Measurements from ENCODE around the gene EDN2.
A peak's percentile ranks its signal among the peaks of the same experiment; 100 is the strongest.

The EDN2 gene

DNA sequence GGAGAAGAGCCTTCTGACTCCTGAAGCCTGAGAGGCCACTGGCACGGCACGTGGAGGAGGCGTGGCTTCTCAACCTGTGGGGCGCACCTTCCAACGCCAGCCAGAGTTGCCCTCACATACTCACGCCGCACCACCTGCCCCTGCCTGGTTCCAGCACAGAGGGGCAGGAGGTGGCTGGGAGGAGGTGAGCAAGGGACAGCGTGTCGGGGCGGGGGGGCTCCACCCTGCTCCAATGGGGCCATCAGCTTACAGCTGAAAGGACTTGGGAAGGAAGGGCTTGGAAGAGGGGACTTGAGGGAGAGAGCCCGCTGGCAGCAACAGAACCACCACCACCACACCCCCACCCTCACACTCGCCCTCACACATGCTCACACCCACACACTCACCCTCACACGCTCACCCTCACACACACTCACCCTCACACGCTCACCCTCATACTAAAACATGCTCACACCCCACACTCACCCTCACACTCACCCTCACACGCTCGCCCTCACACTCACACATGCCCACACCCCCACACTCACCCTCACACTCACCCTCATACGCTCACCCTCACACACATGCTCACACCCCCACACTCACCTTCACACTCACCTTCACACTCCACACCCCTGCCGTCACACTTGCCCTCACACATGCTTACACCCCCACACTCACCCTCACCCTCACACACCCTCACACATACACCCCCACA, 41.6 kb upstream of the EDN2 start:
- no peak overlapping the region for H2BK15ac ChIP-seq (ENCODE audit: low read length)
- peaks cover 5 to 14% of the 10 kb centered on the region in 2 donors for H3K4me1 ChIP-seq (ENCODE audit: control insufficient read depth in 2 of 2, insufficient read depth in 1 of 2, low read depth in 1 of 2, low read length in 2 of 2)
- H2AFZ ChIP-seq (ENCODE audit: low read length): no peak overlapping the region
- WGBS, 2 donors (ENCODE audit: extremely low coverage in 2 of 2, insufficient read length in 2 of 2, insufficient replicate concordance in 1 of 2): 100% methylated on average over 2 to 6 of the region's 18 CpGs
- no peak overlapping the region for H2AK5ac ChIP-seq (ENCODE audit: low read depth, low read length)
- H3K27me3 ChIP-seq (ENCODE audit: control insufficient read depth in 3 of 3, insufficient read depth in 3 of 3, low read depth in 1 of 3, low read length in 3 of 3): no peaks in the 10 kb centered on the region
- no peak overlapping the region for H3K18ac ChIP-seq (ENCODE audit: low read length)
- no peak overlapping the region for H3K27ac ChIP-seq (replicated peaks; ENCODE audit: low read length)
- no peaks in the 10 kb centered on the region for H3K36me3 ChIP-seq (replicated peaks in 1 of 2; ENCODE audit: control insufficient read depth in 2 of 2, insufficient read depth in 2 of 2, low read length in 2 of 2)
- peak overlapping the region; percentile 71 for H3K14ac ChIP-seq (ENCODE audit: low read length)
- H3K4me3 ChIP-seq (ENCODE audit: low read length in 2 of 2): peak overlapping the region in 1 of 2 donors; percentile 29
- no peak overlapping the region for H3K23ac ChIP-seq (ENCODE audit: low read depth, low read length, poor library complexity)
- no peak overlapping the region for H3K4ac ChIP-seq (ENCODE audit: low read length)
- no peak overlapping the region for H4K8ac ChIP-seq (ENCODE audit: low read depth, low read length)
- no peak overlapping the region for H4K91ac ChIP-seq (ENCODE audit: low read depth, low read length, poor library complexity)
- H2BK120ac ChIP-seq (ENCODE audit: low read depth, low read length): no peak overlapping the region
- H3K9me3 ChIP-seq (replicated peaks in 1 of 2; ENCODE audit: control insufficient read depth in 2 of 2, insufficient read depth in 1 of 2, low read depth in 1 of 2, low read length in 2 of 2): peaks cover 0 to 19% of the 10 kb centered on the region in 2 donors
- no peak for DNase-seq (ENCODE audit: low spot score)
- no peak overlapping the region for H3K9ac ChIP-seq (ENCODE audit: low read depth, low read length, poor library complexity)
- peaks cover 7% of the 10 kb centered on the region for H3K79me1 ChIP-seq (ENCODE audit: low read depth, low read length)
- H2BK5ac ChIP-seq (ENCODE audit: low read length): no peak overlapping the region
- no peak overlapping the region for H3K4me2 ChIP-seq (ENCODE audit: insufficient read depth, low read length, poor library complexity, severe bottlenecking)
- no peak overlapping the region for H2BK12ac ChIP-seq (ENCODE audit: low read length)

DNA sequence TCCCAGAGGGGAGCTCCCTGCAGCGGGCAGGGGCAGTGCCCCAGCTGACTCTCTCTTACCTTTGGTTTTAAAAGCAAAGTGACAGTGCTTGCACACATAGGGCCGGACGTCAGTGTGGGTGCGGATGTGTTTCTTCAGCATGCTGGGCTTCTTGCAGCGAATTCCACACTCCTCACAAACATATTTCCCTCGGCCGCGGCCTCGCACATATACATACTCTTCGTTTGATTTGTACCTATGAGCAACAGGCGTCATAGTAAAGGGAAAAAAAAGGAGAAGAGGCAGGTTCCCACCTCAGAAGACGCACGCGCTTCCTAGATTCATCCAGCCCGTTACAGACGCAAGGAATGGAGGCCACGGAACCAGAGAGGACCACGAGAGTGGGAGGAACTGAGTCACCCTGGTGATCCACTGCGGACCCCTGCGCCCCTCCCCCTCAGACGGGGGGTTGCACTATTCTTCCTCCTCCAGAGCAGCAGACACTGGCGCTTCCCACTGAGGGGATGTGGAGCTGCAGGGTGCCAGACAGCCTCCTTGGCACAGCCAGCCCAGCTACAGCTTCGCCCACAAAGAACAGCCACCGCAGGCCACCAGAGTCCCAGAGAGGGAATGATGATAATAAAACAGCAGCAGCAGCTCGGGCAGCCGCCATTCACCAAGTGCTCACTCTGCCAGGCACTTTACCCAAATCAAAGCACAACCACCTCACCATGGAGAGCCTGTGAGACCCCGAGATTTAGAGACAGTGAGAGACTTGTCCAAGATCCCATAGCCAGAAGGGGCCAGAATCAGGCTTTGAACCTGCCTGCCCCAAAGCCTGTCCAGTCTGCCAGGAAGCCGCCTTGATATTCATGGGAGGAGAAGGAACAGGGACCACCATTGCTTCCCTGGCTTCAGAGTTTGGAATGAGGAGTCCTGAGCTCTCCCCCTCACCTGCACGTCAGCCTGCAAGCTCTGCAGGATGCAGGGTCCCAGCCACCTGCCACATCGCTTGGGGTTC, 40.5 kb upstream of the EDN2 start:
- H2BK15ac ChIP-seq (ENCODE audit: low read length): no peak overlapping the region
- H3K4ac ChIP-seq (ENCODE audit: low read length): no peak overlapping the region
- peaks cover 5 to 14% of the 10 kb centered on the region in 2 donors for H3K4me1 ChIP-seq (ENCODE audit: control insufficient read depth in 2 of 2, insufficient read depth in 1 of 2, low read depth in 1 of 2, low read length in 2 of 2)
- no peak overlapping the region for H4K8ac ChIP-seq (ENCODE audit: low read depth, low read length)
- H3K27ac ChIP-seq (replicated peaks; ENCODE audit: low read length): no peak overlapping the region
- no peak overlapping the region for H2BK5ac ChIP-seq (ENCODE audit: low read length)
- no peak overlapping the region for H3K4me2 ChIP-seq (ENCODE audit: insufficient read depth, low read length, poor library complexity, severe bottlenecking)
- H3K36me3 ChIP-seq (replicated peaks in 1 of 2; ENCODE audit: control insufficient read depth in 2 of 2, insufficient read depth in 2 of 2, low read length in 2 of 2): no peaks in the 10 kb centered on the region
- peaks cover 1% of the 10 kb centered on the region for H3K79me1 ChIP-seq (ENCODE audit: low read depth, low read length)
- H2BK120ac ChIP-seq (ENCODE audit: low read depth, low read length): no peak overlapping the region
- H4K91ac ChIP-seq (ENCODE audit: low read depth, low read length, poor library complexity): no peak overlapping the region
- H3K18ac ChIP-seq (ENCODE audit: low read length): peak overlapping the region; percentile 54
- no peak overlapping the region for H2AFZ ChIP-seq (ENCODE audit: low read length)
- peak overlapping the region; percentile 27 for H2AK5ac ChIP-seq (ENCODE audit: low read depth, low read length)
- H2BK12ac ChIP-seq (ENCODE audit: low read length): no peak overlapping the region
- H3K27me3 ChIP-seq (ENCODE audit: control insufficient read depth in 3 of 3, insufficient read depth in 3 of 3, low read depth in 1 of 3, low read length in 3 of 3): no peaks in the 10 kb centered on the region
- no peak overlapping the region for H3K23ac ChIP-seq (ENCODE audit: low read depth, low read length, poor library complexity)
- no peak overlapping the region for H3K14ac ChIP-seq (ENCODE audit: low read length)
- no peak for DNase-seq (ENCODE audit: low spot score)
- no peak overlapping the region for H3K9ac ChIP-seq (ENCODE audit: low read depth, low read length, poor library complexity)
- H3K4me3 ChIP-seq (ENCODE audit: low read length in 2 of 2): no peak overlapping the region
- WGBS, 2 donors (ENCODE audit: extremely low coverage in 2 of 2, insufficient read length in 2 of 2, insufficient replicate concordance in 1 of 2): no CpG with 5 or more reads among the region's 30 CpGs
- H3K9me3 ChIP-seq (replicated peaks in 1 of 2; ENCODE audit: control insufficient read depth in 2 of 2, insufficient read depth in 1 of 2, low read depth in 1 of 2, low read length in 2 of 2): peaks cover 0 to 19% of the 10 kb centered on the region in 2 donors

DNA sequence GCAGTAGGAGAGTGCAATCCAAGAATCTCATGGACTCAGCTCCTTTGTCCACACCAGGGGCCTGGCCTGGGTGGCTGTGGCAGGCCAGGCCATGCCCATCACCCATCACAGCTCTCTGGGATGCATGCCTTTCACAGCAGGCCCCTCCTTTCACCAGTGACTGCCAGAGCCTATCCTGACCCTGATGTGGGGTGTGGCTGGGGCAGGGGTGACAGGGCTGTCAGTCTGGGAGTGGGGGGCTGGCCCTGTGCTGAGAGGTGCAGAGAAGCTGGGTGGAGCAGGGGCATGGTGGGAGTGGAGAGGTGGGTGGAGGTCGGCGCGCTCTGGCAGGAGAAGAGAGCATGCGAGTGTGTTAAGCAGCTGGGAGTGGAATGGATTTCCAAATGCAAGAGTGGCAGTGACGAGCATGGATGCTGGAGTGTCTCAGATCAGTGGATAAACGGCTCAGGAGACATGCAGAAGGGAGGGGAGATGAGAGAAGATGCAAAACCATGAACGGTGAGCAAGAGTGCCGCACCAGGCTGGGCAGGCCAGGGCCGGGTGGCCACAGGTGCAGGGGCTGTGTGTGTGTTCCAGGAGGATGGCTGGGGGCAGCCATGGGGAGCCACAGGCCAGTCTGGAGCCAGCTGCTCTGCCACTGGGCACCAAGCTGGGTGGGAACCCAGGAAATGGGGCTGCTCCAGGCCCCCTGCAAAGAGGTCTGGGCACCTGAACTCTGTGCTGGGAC, 39.6 kb upstream of the EDN2 start:
- no peak overlapping the region for H3K4me3 ChIP-seq (ENCODE audit: low read length in 2 of 2)
- peaks cover 5 to 14% of the 10 kb centered on the region in 2 donors for H3K4me1 ChIP-seq (ENCODE audit: control insufficient read depth in 2 of 2, insufficient read depth in 1 of 2, low read depth in 1 of 2, low read length in 2 of 2)
- H3K4ac ChIP-seq (ENCODE audit: low read length): peak overlapping the region; percentile 19
- no CpG with 5 or more reads among the region's 9 CpGs for WGBS, 2 donors (ENCODE audit: extremely low coverage in 2 of 2, insufficient read length in 2 of 2, insufficient replicate concordance in 1 of 2)
- H3K27ac ChIP-seq (replicated peaks; ENCODE audit: low read length): no peak overlapping the region
- peak overlapping the region; percentile 62 for H3K18ac ChIP-seq (ENCODE audit: low read length)
- H2AFZ ChIP-seq (ENCODE audit: low read length): no peak overlapping the region
- H2BK120ac ChIP-seq (ENCODE audit: low read depth, low read length): no peak overlapping the region
- peaks cover 1% of the 10 kb centered on the region for H3K79me1 ChIP-seq (ENCODE audit: low read depth, low read length)
- H3K4me2 ChIP-seq (ENCODE audit: insufficient read depth, low read length, poor library complexity, severe bottlenecking): no peak overlapping the region
- peak overlapping the region; percentile 54 for H3K9ac ChIP-seq (ENCODE audit: low read depth, low read length, poor library complexity)
- H2BK15ac ChIP-seq (ENCODE audit: low read length): peak overlapping the region; percentile 50
- peak overlapping the region; percentile 42 for H3K14ac ChIP-seq (ENCODE audit: low read length)
- H3K23ac ChIP-seq (ENCODE audit: low read depth, low read length, poor library complexity): peak overlapping the region; percentile 76
- H3K9me3 ChIP-seq (replicated peaks in 1 of 2; ENCODE audit: control insufficient read depth in 2 of 2, insufficient read depth in 1 of 2, low read depth in 1 of 2, low read length in 2 of 2): peaks cover 0 to 15% of the 10 kb centered on the region in 2 donors
- H4K8ac ChIP-seq (ENCODE audit: low read depth, low read length): no peak overlapping the region
- H3K36me3 ChIP-seq (replicated peaks in 1 of 2; ENCODE audit: control insufficient read depth in 2 of 2, insufficient read depth in 2 of 2, low read length in 2 of 2): no peaks in the 10 kb centered on the region
- DNase-seq (ENCODE audit: low spot score): no peak
- peak overlapping the region; percentile 12 for H2BK12ac ChIP-seq (ENCODE audit: low read length)
- no peak overlapping the region for H2AK5ac ChIP-seq (ENCODE audit: low read depth, low read length)
- H3K27me3 ChIP-seq (ENCODE audit: control insufficient read depth in 3 of 3, insufficient read depth in 3 of 3, low read depth in 1 of 3, low read length in 3 of 3): no peaks in the 10 kb centered on the region
- no peak overlapping the region for H2BK5ac ChIP-seq (ENCODE audit: low read length)
- no peak overlapping the region for H4K91ac ChIP-seq (ENCODE audit: low read depth, low read length, poor library complexity)
